NCI-H446 (cell line): ENCODE data around the gene VSX2.

Experiments used
- DNase-seq, 2 experiments: peaks; one replicate each; lab custom pipeline; 2025; lab: John Stamatoyannopoulos, UW

Gene VSX2

GRCh38 chr14:74221741-74222140, 17.5 kb upstream of the VSX2 start:
- no peak for DNase-seq

GRCh38 chr14:74223016-74223415, 16.2 kb upstream of the VSX2 start:
- no peak for DNase-seq

- DNase-seq = no peak
Measured at GRCh38 chr14:74231784-74232183, 7.5 kb upstream of the VSX2 start.

GRCh38 chr14:74235017-74235416, 4.2 kb upstream of the VSX2 start:
- DNase-seq = no peak

- DNase-seq = no peak
Measured at GRCh38 chr14:74237441-74237840, 1.8 kb upstream of the VSX2 start.

GRCh38 chr14:74239848-74240793, 872 bp downstream of the VSX2 start:
- DNase-seq = no peak

GRCh38 chr14:74240794-74241651, 1.8 kb downstream of the VSX2 start:
- no peak for DNase-seq

- DNase-seq = no peak
Measured at GRCh38 chr14:74241652-74242017, 2.4 kb downstream of the VSX2 start.

GRCh38 chr14:74242021-74242779, 3.0 kb downstream of the VSX2 start:
- no peak for DNase-seq

- no peak for DNase-seq
Measured at GRCh38 chr14:74242780-74243042, 3.5 kb downstream of the VSX2 start.

GRCh38 chr14:74243051-74243450, 3.8 kb downstream of the VSX2 start:
- DNase-seq = no peak

GRCh38 chr14:74244115-74244514, 4.9 kb downstream of the VSX2 start:
- no peak for DNase-seq

GRCh38 chr14:74245292-74245691, 6.0 kb downstream of the VSX2 start:
- no peak for DNase-seq

GRCh38 chr14:74246542-74246941, 7.3 kb downstream of the VSX2 start:
- DNase-seq = no peak

- no peak for DNase-seq
Measured at GRCh38 chr14:74248017-74248416, 8.8 kb downstream of the VSX2 start.

GRCh38 chr14:74249433-74250375, 10.5 kb downstream of the VSX2 start:
- no peak for DNase-seq

- DNase-seq = peak in 1 of 2 experiments; percentile 88
Measured at GRCh38 chr14:74255281-74255680, 16.0 kb downstream of the VSX2 start.

- DNase-seq = peak; percentile 43 to 78
Measured at GRCh38 chr14:74257078-74257940, 18.1 kb downstream of the VSX2 start.

GRCh38 chr14:74257941-74258763, 18.9 kb downstream of the VSX2 start:
- no peak for DNase-seq

- DNase-seq = no peak
Measured at GRCh38 chr14:74258764-74259035, 19.5 kb downstream of the VSX2 start.
